H1 (cell line): ENCODE measurements around the gene SH3PXD2A. TPM values are rescaled to one million over a fixed set of nuclear protein-coding genes. Genes with fewer than 3 reads are reported as not detected.

Experiments
- CREB1 ChIP-seq: IDR thresholded peaks from 2 replicates; pipeline ENCODE4 v1.6.1; 2012; ENCODE audit warnings: inconsistent platforms
- KDM4A ChIP-seq: IDR thresholded peaks from one replicate; pipeline ENCODE4 v1.7.1; 2012; ENCODE audit warnings: low read depth, mild to moderate bottlenecking, moderate library complexity, low read length, inconsistent platforms; ENCODE audit not compliant: severe bottlenecking
- POLR2A ChIP-seq, 2 experiments: IDR thresholded peaks; 1 replicate in 1 of 2; 2 replicates in 1 of 2; pipeline ENCODE4 v1.6.1; 2011; ENCODE audit warnings: low read depth in 2 of 2, low read length in 2 of 2, mild to moderate bottlenecking in 2 of 2; ENCODE audit errors: control extremely low read depth in 1 of 2
- SIRT6 ChIP-seq: IDR thresholded peaks from one replicate; pipeline ENCODE4 v1.7.1; 2012; ENCODE audit warnings: low read length, inconsistent platforms
- SP4 ChIP-seq: IDR thresholded peaks from 2 replicates; pipeline ENCODE4 v1.6.1; 2012; ENCODE audit warnings: low read length, inconsistent platforms
- TAF1 ChIP-seq: IDR thresholded peaks from 2 replicates; pipeline ENCODE4 v1.6.1; 2011; ENCODE audit warnings: mild to moderate bottlenecking, low read depth, low read length
- polyA plus RNA-seq, 7 experiments: library from polyadenylated mRNA; depleted of rRNA in 3 of 7; stranded (reverse) in 5 of 7; unstranded in 2 of 7; fragments of >200 nt in 5 of 7; fragments of 200-250 nt in 2 of 7; gene quantifications; 1 replicate in 5 of 7; 2 replicates in 1 of 7; 4 replicates in 1 of 7; pipeline versions ENCODE4 v1.2.1 to v1.2.3, GENCODE V29; 2011 to 2013; ENCODE audit warnings: missing spikeins in 2 of 7, mixed read lengths in 2 of 7
- total RNA-seq: library from RNA; stranded (reverse); fragmentation: NEBNext Ultra II Directional; extraction: Animal tissue kit (Norgen Biotek cat#: 25700); gene quantifications from 2 replicates; pipeline ENCODE4 v1.2.1, GENCODE V29; 2021
- TF ChIP-seq, protein P1 (sequence below): IDR thresholded peaks from 2 replicates; pipeline ENCODE4 v1.6.1; 2012; ENCODE audit warnings: low read length, inconsistent platforms

The SH3PXD2A gene
- total and polyA plus RNA-seq, 2 of the 8 experiments (the other 6 are each of a cell fraction or from before 2014, with no cell fraction given): 5.4 to 16.3 TPM

DNA sequence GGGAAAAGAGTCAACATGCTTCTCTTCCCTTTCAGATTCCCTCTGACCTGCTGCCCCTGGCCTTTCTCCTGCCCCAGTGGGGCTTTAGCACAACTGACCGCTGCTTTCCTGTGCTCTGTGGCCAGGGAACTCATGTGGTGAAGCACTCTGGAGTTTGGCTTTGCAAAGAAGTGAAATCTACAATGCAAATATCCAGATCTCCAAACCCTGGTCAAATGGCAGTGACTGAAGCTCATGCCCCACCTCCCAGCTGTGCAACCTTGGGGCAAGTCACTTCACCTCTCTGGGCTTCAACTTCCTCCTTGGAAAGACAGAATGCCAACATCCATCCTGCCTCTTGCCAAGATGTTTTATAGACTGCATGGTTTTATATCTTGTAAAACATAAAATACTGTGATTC lies 204.0 kb downstream of the SH3PXD2A start (continued):
- no peak for TF ChIP-seq KDM4A
- TF ChIP-seq, protein P1, sequence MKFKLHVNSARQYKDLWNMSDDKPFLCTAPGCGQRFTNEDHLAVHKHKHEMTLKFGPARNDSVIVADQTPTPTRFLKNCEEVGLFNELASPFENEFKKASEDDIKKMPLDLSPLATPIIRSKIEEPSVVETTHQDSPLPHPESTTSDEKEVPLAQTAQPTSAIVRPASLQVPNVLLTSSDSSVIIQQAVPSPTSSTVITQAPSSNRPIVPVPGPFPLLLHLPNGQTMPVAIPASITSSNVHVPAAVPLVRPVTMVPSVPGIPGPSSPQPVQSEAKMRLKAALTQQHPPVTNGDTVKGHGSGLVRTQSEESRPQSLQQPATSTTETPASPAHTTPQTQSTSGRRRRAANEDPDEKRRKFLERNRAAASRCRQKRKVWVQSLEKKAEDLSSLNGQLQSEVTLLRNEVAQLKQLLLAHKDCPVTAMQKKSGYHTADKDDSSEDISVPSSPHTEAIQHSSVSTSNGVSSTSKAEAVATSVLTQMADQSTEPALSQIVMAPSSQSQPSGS: no peak
- no peak for TF ChIP-seq POLR2A (IDR thresholded peaks at IDR 0.05; ENCODE audit: control extremely low read depth in 1 of 2, low read depth in 2 of 2, low read length in 2 of 2)
- TF ChIP-seq CREB1: no peak
- no peak for TF ChIP-seq SIRT6
- TF ChIP-seq SP4: no peak
- no peak for TF ChIP-seq TAF1
